GM23338 (cell line): ENCODE results near the gene SSU72.

ENCODE experiments used
- CREB1 ChIP-seq: fragments of 250-450 bp; sonication (Bioruptor Pico); IDR thresholded peaks from 2 replicates; pipeline ENCODE4 v1.5.0; 2020; ENCODE audit warnings: low read depth, mild to moderate bottlenecking, moderate library complexity
- EZH2 ChIP-seq: fragments of 200-600 bp; sonication (generic); IDR thresholded peaks from one replicate; pipeline ENCODE4 v1.8.0; 2017; ENCODE audit warnings: antibody characterized with exemption, mild to moderate bottlenecking, low read depth; ENCODE audit not compliant: unreplicated experiment
- EZH2phosphoT487 ChIP-seq: fragments of 200-600 bp; sonication (generic); IDR thresholded peaks from one replicate; pipeline ENCODE4 v1.8.1; 2018; ENCODE audit warnings: antibody characterized with exemption; ENCODE audit not compliant: unreplicated experiment
- JUNB ChIP-seq: IDR thresholded peaks from one replicate; pipeline ENCODE4 v1.6.1; 2016; ENCODE audit warnings: antibody characterized with exemption; ENCODE audit not compliant: unreplicated experiment
- NANOG ChIP-seq: IDR thresholded peaks from 2 replicates; pipeline ENCODE4 v1.6.1; 2016; ENCODE audit warnings: antibody characterized with exemption, borderline replicate concordance
- POLR2AphosphoS5 ChIP-seq: IDR thresholded peaks from 2 replicates; pipeline ENCODE4 v1.6.1; 2016; ENCODE audit warnings: antibody characterized with exemption, low read depth
- STAT1 ChIP-seq: IDR thresholded peaks from one replicate; pipeline ENCODE4 v1.6.1; 2016; ENCODE audit warnings: antibody characterized with exemption; ENCODE audit not compliant: unreplicated experiment
- ZNF114 ChIP-seq: fragments of 250-450 bp; sonication (Bioruptor Pico); IDR thresholded peaks from 2 replicates; pipeline ENCODE4 v1.5.0; 2020; ENCODE audit warnings: mild to moderate bottlenecking, moderate library complexity
- ZNF331 ChIP-seq: fragments of 250-450 bp; sonication (Bioruptor Pico); IDR thresholded peaks from 2 replicates; pipeline ENCODE4 v1.5.0; 2020; ENCODE audit warnings: low read depth, mild to moderate bottlenecking, moderate library complexity
- TF ChIP-seq, protein P1 (sequence below), 2 experiments: fragments of 200-600 bp in 1 of 2; sonication (generic) in 1 of 2; conservative IDR thresholded peaks; 2 replicates each; pipeline versions ENCODE4 v1.5.1 to v1.6.1; 2016 to 2017; ENCODE audit warnings: antibody characterized with exemption in 2 of 2, low read depth in 2 of 2, mild to moderate bottlenecking in 2 of 2, moderate library complexity in 1 of 2
- TF ChIP-seq, protein P2 (sequence below): IDR thresholded peaks from one replicate; pipeline ENCODE4 v1.6.1; 2018; ENCODE audit warnings: antibody characterized with exemption; ENCODE audit not compliant: unreplicated experiment
- TF ChIP-seq, protein P3 (sequence below): IDR thresholded peaks from 2 replicates; pipeline ENCODE4 v1.6.1; 2016; ENCODE audit warnings: antibody characterized with exemption

DNA sequence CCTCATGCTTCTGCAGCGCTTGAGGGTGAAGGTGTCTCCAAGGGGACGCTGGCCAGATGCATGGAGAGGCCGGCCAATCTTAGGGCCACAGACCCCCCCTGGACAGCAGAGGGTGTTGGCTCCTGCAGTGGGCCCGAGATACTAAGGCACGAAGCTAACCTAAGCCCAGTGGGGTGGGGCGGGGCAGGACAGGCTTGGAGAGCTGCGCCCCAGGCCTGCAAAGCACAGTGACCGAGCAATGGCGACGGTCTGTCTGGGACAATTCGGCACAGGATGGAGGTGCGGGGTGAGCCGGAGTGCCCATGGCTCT lies 24.0 kb upstream of the SSU72 start:
- TF ChIP-seq, protein P1, sequence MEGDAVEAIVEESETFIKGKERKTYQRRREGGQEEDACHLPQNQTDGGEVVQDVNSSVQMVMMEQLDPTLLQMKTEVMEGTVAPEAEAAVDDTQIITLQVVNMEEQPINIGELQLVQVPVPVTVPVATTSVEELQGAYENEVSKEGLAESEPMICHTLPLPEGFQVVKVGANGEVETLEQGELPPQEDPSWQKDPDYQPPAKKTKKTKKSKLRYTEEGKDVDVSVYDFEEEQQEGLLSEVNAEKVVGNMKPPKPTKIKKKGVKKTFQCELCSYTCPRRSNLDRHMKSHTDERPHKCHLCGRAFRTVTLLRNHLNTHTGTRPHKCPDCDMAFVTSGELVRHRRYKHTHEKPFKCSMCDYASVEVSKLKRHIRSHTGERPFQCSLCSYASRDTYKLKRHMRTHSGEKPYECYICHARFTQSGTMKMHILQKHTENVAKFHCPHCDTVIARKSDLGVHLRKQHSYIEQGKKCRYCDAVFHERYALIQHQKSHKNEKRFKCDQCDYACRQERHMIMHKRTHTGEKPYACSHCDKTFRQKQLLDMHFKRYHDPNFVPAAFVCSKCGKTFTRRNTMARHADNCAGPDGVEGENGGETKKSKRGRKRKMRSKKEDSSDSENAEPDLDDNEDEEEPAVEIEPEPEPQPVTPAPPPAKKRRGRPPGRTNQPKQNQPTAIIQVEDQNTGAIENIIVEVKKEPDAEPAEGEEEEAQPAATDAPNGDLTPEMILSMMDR (conservative IDR thresholded peaks at IDR 0.05; ENCODE audit: low read depth in 2 of 2): no peak
- no peak for TF ChIP-seq POLR2AphosphoS5
- TF ChIP-seq CREB1 (CRISPR knock-in tag): no peak
- TF ChIP-seq, protein P2, sequence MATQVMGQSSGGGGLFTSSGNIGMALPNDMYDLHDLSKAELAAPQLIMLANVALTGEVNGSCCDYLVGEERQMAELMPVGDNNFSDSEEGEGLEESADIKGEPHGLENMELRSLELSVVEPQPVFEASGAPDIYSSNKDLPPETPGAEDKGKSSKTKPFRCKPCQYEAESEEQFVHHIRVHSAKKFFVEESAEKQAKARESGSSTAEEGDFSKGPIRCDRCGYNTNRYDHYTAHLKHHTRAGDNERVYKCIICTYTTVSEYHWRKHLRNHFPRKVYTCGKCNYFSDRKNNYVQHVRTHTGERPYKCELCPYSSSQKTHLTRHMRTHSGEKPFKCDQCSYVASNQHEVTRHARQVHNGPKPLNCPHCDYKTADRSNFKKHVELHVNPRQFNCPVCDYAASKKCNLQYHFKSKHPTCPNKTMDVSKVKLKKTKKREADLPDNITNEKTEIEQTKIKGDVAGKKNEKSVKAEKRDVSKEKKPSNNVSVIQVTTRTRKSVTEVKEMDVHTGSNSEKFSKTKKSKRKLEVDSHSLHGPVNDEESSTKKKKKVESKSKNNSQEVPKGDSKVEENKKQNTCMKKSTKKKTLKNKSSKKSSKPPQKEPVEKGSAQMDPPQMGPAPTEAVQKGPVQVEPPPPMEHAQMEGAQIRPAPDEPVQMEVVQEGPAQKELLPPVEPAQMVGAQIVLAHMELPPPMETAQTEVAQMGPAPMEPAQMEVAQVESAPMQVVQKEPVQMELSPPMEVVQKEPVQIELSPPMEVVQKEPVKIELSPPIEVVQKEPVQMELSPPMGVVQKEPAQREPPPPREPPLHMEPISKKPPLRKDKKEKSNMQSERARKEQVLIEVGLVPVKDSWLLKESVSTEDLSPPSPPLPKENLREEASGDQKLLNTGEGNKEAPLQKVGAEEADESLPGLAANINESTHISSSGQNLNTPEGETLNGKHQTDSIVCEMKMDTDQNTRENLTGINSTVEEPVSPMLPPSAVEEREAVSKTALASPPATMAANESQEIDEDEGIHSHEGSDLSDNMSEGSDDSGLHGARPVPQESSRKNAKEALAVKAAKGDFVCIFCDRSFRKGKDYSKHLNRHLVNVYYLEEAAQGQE: no peak
- no peak for TF ChIP-seq ZNF331 (CRISPR knock-in tag)
- no peak for TF ChIP-seq EZH2
- no peak for TF ChIP-seq EZH2phosphoT487
- no peak for TF ChIP-seq NANOG
- TF ChIP-seq STAT1: no peak
- TF ChIP-seq JUNB: no peak
- TF ChIP-seq, protein P3, sequence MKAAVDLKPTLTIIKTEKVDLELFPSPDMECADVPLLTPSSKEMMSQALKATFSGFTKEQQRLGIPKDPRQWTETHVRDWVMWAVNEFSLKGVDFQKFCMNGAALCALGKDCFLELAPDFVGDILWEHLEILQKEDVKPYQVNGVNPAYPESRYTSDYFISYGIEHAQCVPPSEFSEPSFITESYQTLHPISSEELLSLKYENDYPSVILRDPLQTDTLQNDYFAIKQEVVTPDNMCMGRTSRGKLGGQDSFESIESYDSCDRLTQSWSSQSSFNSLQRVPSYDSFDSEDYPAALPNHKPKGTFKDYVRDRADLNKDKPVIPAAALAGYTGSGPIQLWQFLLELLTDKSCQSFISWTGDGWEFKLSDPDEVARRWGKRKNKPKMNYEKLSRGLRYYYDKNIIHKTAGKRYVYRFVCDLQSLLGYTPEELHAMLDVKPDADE: no peak
- no peak for TF ChIP-seq ZNF114
